GM12874 (cell line): Measurements from ENCODE around the gene ALDH2.

Source experiments
- TF ChIP-seq, protein P1 (sequence below): IDR thresholded peaks from 2 replicates; pipeline ENCODE4 v1.5.1; 2011; ENCODE audit warnings: low read depth, mild to moderate bottlenecking, control low read depth, low read length, moderate library complexity; ENCODE audit not compliant: insufficient read depth

ALDH2 gene

DNA sequence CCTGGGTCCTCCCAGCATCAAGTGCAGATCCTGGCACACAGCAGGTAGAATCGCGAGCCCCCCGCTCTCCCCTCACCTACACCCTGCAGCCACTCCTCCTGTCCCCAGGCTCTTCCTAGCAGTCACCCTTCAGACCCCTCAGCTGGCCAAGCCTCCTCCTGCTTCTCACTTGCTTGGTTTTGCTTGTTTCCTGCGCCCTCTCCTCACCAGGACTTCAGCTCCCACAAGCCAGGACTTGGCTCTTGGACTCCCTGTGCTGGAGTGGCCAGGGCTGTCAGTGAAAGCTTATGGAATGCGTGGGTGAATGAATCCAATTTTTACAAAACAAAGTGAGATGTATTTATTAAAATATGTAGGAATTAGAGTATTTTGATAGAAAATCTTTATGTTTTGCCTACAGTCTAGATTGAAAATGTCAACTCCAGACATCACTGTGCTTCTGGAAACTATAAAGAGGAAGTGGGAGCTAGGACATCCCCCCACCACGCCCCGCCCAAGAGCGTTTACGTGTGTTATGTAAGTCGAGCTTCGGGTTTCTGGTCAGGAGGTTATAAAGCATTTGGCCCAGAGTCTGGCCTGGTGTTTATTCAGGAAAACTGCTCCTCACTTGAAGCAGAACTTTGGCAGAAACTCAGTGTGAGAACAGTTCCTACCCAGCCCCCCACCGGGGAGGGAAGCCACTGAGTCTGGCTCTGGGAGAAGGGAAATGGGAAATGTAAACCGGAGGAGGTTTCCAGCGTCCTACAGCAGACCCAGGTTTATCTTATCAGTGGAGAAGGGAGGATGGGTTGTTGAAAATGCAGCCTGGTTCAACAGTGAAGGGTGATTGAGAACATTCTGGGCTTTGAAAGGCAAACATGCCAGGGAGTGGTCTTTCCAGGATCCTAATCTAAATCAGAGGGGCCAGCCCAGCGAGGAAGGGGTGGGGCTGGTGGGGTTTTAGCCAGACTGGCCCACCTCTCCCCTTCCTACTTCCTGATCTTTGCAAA is 8.8 kb downstream of the ALDH2 start:
- TF ChIP-seq, protein P1, sequence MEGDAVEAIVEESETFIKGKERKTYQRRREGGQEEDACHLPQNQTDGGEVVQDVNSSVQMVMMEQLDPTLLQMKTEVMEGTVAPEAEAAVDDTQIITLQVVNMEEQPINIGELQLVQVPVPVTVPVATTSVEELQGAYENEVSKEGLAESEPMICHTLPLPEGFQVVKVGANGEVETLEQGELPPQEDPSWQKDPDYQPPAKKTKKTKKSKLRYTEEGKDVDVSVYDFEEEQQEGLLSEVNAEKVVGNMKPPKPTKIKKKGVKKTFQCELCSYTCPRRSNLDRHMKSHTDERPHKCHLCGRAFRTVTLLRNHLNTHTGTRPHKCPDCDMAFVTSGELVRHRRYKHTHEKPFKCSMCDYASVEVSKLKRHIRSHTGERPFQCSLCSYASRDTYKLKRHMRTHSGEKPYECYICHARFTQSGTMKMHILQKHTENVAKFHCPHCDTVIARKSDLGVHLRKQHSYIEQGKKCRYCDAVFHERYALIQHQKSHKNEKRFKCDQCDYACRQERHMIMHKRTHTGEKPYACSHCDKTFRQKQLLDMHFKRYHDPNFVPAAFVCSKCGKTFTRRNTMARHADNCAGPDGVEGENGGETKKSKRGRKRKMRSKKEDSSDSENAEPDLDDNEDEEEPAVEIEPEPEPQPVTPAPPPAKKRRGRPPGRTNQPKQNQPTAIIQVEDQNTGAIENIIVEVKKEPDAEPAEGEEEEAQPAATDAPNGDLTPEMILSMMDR = no peak

DNA sequence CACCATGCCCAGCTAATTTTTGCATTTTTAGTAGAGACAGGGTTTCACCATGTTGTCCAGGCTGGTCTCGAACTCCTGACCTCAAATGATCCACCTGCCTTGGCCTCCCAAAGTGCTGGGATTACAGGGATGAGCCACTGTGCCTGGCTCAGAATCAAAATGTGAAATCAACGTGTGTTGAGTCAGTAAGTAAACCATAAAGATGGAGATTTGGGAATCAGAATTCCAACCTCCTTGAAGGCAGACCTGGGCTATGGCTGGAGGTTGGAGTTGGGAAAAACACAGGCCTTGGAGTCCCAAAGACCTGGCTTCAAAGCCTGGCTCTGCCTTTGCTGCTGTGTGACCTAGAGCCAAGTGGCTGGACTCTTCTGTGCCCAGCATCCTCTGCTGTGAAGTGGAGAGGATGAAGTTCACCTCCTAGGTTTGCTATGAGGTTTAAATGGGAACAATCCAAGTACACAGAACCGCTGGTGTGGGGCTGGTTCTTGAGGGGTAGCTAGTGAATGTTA is 10.2 kb downstream of the ALDH2 start:
- TF ChIP-seq, protein P1 = no peak

DNA sequence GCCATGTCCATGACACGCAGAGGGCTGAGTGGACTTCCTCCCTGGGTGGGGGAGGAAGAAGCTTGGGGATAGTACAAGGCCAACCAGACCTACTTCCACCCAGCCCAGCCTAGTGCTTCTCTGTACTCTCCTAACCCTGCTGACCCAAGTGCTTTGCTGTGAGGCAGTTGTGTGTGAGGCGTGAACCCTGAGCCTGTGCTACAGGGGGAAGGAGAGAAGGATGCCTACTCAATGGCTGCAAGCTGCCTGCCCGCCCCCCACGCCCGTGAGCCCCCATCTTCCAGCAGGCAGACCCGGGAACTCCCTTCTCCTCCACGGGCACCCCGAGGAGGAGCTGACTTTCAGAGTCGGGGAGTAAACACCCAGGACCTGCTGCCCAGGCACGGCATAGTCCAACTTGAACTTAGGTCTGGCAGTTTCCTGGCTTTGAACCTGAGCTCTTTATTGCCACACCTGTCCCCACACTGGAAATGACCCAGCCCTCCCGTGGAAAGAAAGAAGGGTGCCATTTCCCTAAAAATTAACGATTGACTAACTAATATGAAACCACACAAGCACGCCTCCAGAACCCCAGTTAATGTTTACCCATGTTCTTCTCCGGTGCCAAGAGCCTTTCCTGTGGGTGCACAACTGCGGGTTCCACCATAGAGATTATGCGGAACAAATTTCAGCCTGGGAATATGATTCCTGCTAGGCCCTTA is 10.8 kb downstream of the ALDH2 start:
- TF ChIP-seq, protein P1 = no peak

DNA sequence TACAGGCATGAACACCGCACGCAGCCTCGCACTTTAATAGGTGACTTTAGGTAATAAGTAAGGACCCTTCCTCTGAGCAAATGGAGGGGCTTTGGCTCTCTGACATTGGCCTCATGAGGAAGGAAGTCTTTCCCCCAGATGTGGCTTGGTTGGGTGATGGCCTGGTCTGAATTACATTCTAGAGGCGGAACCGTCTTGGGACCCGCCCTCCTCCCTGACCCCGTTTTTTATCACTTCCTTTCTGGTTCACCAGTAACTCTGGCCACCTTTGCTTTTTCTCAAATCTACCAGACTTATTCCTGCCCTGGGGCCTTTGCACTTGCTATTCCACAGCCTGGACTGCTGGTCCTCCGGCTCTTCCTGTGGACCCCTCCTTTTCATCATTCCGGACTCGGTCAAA is 13.4 kb downstream of the ALDH2 start:
- TF ChIP-seq, protein P1 = no peak

DNA sequence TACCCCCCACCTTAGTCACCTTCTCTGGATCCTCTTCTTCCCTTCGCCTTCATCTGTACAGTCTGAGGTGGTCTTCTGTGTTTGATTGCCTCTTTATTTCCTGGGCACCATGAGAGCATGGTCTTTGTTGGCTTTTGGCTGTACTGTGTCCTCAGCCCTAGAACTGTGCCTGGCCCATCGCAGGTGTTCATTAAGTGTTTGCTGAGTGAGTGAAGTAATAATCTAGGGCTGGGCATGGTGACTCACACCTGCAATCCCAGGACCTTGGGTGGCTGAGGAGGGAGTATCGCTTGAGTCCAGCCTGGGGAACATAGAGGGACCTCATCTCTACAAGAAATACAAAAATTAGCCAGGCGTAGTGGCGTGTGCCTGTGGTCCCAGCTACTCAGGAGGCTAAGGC is 13.9 kb downstream of the ALDH2 start:
- TF ChIP-seq, protein P1 = no peak

DNA sequence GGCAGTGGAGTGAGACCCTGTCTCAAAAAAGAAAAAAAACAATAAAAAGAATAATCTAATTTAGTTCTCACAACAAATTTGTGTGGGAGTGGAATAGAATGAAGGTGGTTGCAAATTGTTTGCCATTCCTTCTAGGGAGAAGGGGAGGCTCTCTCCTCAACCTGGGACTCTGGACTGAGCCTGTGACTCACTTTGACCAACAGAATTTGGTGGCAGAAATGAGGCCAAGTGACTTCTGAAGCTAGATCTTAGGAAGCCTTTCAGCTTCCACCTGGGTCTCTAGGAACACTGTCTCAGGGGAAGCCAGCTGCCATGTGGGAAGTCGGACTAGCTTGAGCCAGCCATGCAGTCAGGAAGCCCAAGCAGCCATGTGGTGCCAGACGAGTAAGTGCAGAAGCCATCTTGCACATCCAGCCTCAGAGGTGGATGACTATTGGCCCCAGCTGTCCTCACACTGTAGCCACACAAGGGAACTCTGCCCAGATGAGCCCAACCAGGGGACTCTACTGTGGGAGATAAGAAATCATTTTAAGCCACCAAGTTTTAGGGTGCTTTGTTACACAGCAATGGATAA is 14.4 kb downstream of the ALDH2 start:
- TF ChIP-seq, protein P1 = no peak

DNA sequence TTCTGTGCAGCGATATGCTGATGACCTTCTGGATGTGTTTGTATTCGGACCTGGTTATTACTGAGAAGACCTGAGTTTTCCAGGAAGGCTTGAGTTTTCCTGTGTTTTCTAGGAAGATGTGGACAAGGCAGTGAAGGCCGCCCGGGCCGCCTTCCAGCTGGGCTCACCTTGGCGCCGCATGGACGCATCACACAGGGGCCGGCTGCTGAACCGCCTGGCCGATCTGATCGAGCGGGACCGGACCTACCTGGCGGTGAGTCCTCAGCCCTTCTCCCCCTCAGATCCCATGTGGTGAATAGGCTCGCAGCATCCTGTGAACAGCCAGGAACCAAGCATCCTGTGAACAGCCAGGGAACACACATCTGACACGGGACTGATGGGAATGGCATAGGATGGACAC is 16.3 kb downstream of the ALDH2 start:
- TF ChIP-seq, protein P1 = no peak
